GM18858 (cell line): ENCODE data around the gene PSMC2.
"Not testable (repeated sequence)": the region's sequence is repeated elsewhere in the genome, so short reads cannot be mapped to it uniquely, and the experiment has no call there.

Source experiments
- ATAC-seq: cut with Tn5 transposase; IDR thresholded peaks from one replicate; pipeline ENCODE4 v1.9.1; 2021; ENCODE audit not compliant: unreplicated experiment

The PSMC2 gene

GRCh38 chr7:103373866-103374643 is 26.6 kb downstream of the PSMC2 start:
- ATAC-seq, result no peak

GRCh38 chr7:103379270-103379975 is 32.0 kb downstream of the PSMC2 start:
- ATAC-seq, result no peak

- no peak for ATAC-seq
These were observed 33.1 kb downstream of the PSMC2 start for GRCh38 chr7:103380395-103381191.

- ATAC-seq, result no peak
These were observed 34.0 kb downstream of the PSMC2 start for GRCh38 chr7:103381280-103382031.

GRCh38 chr7:103382032-103382402 is 34.6 kb downstream of the PSMC2 start:
- no peak for ATAC-seq

GRCh38 chr7:103387242-103387641 is 39.8 kb downstream of the PSMC2 start:
- ATAC-seq, result no peak

- ATAC-seq, result no peak
These were observed 41.2 kb downstream of the PSMC2 start for GRCh38 chr7:103388469-103389140.

GRCh38 chr7:103389263-103389662 is 41.8 kb downstream of the PSMC2 start:
- ATAC-seq, result no peak

GRCh38 chr7:103391150-103391549 is 43.7 kb downstream of the PSMC2 start:
- no peak for ATAC-seq

GRCh38 chr7:103391976-103392375 is 44.5 kb downstream of the PSMC2 start:
- no peak for ATAC-seq

GRCh38 chr7:103394566-103394965 is 47.1 kb downstream of the PSMC2 start:
- no peak for ATAC-seq

- no peak for ATAC-seq
These were observed 47.6 kb downstream of the PSMC2 start for GRCh38 chr7:103395071-103395470.

- no peak for ATAC-seq
These were observed 49.0 kb downstream of the PSMC2 start for GRCh38 chr7:103396471-103396870.

- ATAC-seq, result no peak
These were observed 51.2 kb downstream of the PSMC2 start for GRCh38 chr7:103398483-103399127.

GRCh38 chr7:103399687-103400086 is 52.2 kb downstream of the PSMC2 start:
- not testable (repeated sequence) for ATAC-seq

GRCh38 chr7:103405789-103406613 is 58.6 kb downstream of the PSMC2 start:
- not testable (repeated sequence) for ATAC-seq

- ATAC-seq, result no peak
These were observed 64.7 kb downstream of the PSMC2 start for GRCh38 chr7:103412151-103412550.

- ATAC-seq, result no peak
These were observed 66.0 kb downstream of the PSMC2 start for GRCh38 chr7:103413407-103413806.

GRCh38 chr7:103418241-103418640 is 70.8 kb downstream of the PSMC2 start:
- ATAC-seq, result no peak
